ENCODE data around the gene S100A10. TPM values are rescaled to one million over a fixed set of nuclear protein-coding genes. Genes with fewer than 3 reads are reported as not detected.

S100A10 gene
- total RNA-seq, 1 donor from 2014 or later: 245 TPM

- Mint-ChIP-seq H3K4me1 (ENCODE audit: low read depth, unreplicated experiment) (peaks cover 12% of the 10 kb centered on the region), H3K27ac (ENCODE audit: unreplicated experiment) (peak within 1 kb of the TSS; percentile 86)
- TF ChIP-seq CTCF (IDR thresholded peaks at IDR 0.05; ENCODE audit: partially characterized antibody, unreplicated experiment): no peak
Observed at GRCh38 chr1:152036267-152037216, 42.9 kb upstream of the S100A10 start, which contains the start of gene S100A11. TSS of gene S100A11 (minus strand) at chr1:152037004. CDS start at chr1:152036915, 89 bp downstream.

GRCh38 chr1:152035539-152036266, 42.0 kb upstream of the S100A10 start:
- peak overlapping the region; percentile 86 for H3K27ac Mint-ChIP-seq (ENCODE audit: unreplicated experiment)
- no peaks in the 10 kb centered on the region for H3K27me3 Mint-ChIP-seq (ENCODE audit: unreplicated experiment)
- TF ChIP-seq CTCF (IDR thresholded peaks at IDR 0.05; ENCODE audit: partially characterized antibody, unreplicated experiment): no peak
- H3K9me3 Mint-ChIP-seq (ENCODE audit: unreplicated experiment): no peaks in the 10 kb centered on the region
- H3K4me3 Mint-ChIP-seq (ENCODE audit: unreplicated experiment): peak overlapping the region; percentile 93
- H3K36me3 Mint-ChIP-seq (ENCODE audit: unreplicated experiment): no peaks in the 10 kb centered on the region
- H3K4me1 Mint-ChIP-seq (ENCODE audit: low read depth, unreplicated experiment): peaks cover 12% of the 10 kb centered on the region
- no peak for DNase-seq

More at GRCh38 chr1:152036267-152037216, 42.9 kb upstream of the S100A10 start, which contains the start of gene S100A11:
- peak; percentile 84 for DNase-seq
- Mint-ChIP-seq H3K27me3 (ENCODE audit: unreplicated experiment) (no peaks in the 10 kb centered on the region), H3K9me3 (ENCODE audit: unreplicated experiment) (no peaks in the 10 kb centered on the region), H3K4me3 (ENCODE audit: unreplicated experiment) (peak within 1 kb of the TSS; percentile 93), H3K36me3 (ENCODE audit: unreplicated experiment) (no peaks in the 10 kb centered on the region)

GRCh38 chr1:152034654-152035538, 41.2 kb upstream of the S100A10 start:
- H3K4me3 Mint-ChIP-seq (ENCODE audit: unreplicated experiment): peak overlapping the region; percentile 93
- peak; percentile 91 for TF ChIP-seq CTCF (IDR thresholded peaks at IDR 0.05; ENCODE audit: partially characterized antibody, unreplicated experiment)
- DNase-seq: peak; percentile 60
- H3K27ac Mint-ChIP-seq (ENCODE audit: unreplicated experiment): peak overlapping the region; percentile 86
- H3K36me3 Mint-ChIP-seq (ENCODE audit: unreplicated experiment): no peaks in the 10 kb centered on the region
- H3K27me3 Mint-ChIP-seq (ENCODE audit: unreplicated experiment): no peaks in the 10 kb centered on the region
- H3K9me3 Mint-ChIP-seq (ENCODE audit: unreplicated experiment): no peaks in the 10 kb centered on the region
- peaks cover 12% of the 10 kb centered on the region for H3K4me1 Mint-ChIP-seq (ENCODE audit: low read depth, unreplicated experiment)

GRCh38 chr1:152034324-152034653, 40.6 kb upstream of the S100A10 start:
- peaks cover 12% of the 10 kb centered on the region for H3K4me1 Mint-ChIP-seq (ENCODE audit: low read depth, unreplicated experiment)
- DNase-seq: no peak
- TF ChIP-seq CTCF (IDR thresholded peaks at IDR 0.05; ENCODE audit: partially characterized antibody, unreplicated experiment): no peak
- no peak overlapping the region for H3K27ac Mint-ChIP-seq (ENCODE audit: unreplicated experiment)
- no peaks in the 10 kb centered on the region for H3K36me3 Mint-ChIP-seq (ENCODE audit: unreplicated experiment)
- no peaks in the 10 kb centered on the region for H3K9me3 Mint-ChIP-seq (ENCODE audit: unreplicated experiment)
- no peaks in the 10 kb centered on the region for H3K27me3 Mint-ChIP-seq (ENCODE audit: unreplicated experiment)
- no peak overlapping the region for H3K4me3 Mint-ChIP-seq (ENCODE audit: unreplicated experiment)
